ENCODE data around the gene YPEL5.
"Not testable (repeated sequence)": the region's sequence is repeated elsewhere in the genome, so short reads cannot be mapped to it uniquely, and the experiment has no call there.

YPEL5 gene

GRCh38 chr2:30110773-30111172, 36.0 kb upstream of the YPEL5 start:
- Histone ChIP-seq H3K9me2 (replicated peaks; ENCODE audit: low read depth, low read length) (no peaks in the 10 kb centered on the region), H3K4me1 (ENCODE audit: insufficient read depth, low read length, poor library complexity, severe bottlenecking) (peaks cover 65% of the 10 kb centered on the region), H3K27me3 (ENCODE audit: insufficient read depth, low read length, poor library complexity, severe bottlenecking) (no peaks in the 10 kb centered on the region), H4K20me1 (ENCODE audit: insufficient read depth, low read length, poor library complexity, severe bottlenecking) (no peaks in the 10 kb centered on the region), H3K4me3 (ENCODE audit: low read length, poor library complexity, severe bottlenecking) (no peak overlapping the region), H3K9ac (ENCODE audit: low read depth, low read length, poor library complexity, severe bottlenecking) (peak overlapping the region; percentile 19), H3K36me3 (ENCODE audit: insufficient read depth, low read length) (no peaks in the 10 kb centered on the region), H3F3A (ENCODE audit: low read depth) (no peaks in the 10 kb centered on the region), H3K4me2 (ENCODE audit: low read depth, low read length, poor library complexity, severe bottlenecking) (peak overlapping the region; percentile 58), H3K9me3 (ENCODE audit: insufficient read depth, low read depth, low read length) (no peaks in the 10 kb centered on the region), H2AFZ (ENCODE audit: low read length) (no peak overlapping the region), H3K79me2 (ENCODE audit: insufficient read depth, low read length) (no peaks in the 10 kb centered on the region)
- TF ChIP-seq, protein P1, sequence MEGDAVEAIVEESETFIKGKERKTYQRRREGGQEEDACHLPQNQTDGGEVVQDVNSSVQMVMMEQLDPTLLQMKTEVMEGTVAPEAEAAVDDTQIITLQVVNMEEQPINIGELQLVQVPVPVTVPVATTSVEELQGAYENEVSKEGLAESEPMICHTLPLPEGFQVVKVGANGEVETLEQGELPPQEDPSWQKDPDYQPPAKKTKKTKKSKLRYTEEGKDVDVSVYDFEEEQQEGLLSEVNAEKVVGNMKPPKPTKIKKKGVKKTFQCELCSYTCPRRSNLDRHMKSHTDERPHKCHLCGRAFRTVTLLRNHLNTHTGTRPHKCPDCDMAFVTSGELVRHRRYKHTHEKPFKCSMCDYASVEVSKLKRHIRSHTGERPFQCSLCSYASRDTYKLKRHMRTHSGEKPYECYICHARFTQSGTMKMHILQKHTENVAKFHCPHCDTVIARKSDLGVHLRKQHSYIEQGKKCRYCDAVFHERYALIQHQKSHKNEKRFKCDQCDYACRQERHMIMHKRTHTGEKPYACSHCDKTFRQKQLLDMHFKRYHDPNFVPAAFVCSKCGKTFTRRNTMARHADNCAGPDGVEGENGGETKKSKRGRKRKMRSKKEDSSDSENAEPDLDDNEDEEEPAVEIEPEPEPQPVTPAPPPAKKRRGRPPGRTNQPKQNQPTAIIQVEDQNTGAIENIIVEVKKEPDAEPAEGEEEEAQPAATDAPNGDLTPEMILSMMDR (conservative IDR thresholded peaks at IDR 0.05; ENCODE audit: low read length), result no peak
- no peak for TF ChIP-seq EZH2phosphoT487 (IDR thresholded peaks at IDR 0.05; ENCODE audit: borderline replicate concordance)

GRCh38 chr2:30111186-30111585, 35.6 kb upstream of the YPEL5 start:
- H3K9ac ChIP-seq (ENCODE audit: low read depth, low read length, poor library complexity, severe bottlenecking); H3K9me2 ChIP-seq (replicated peaks; ENCODE audit: low read depth, low read length); H2AFZ ChIP-seq (ENCODE audit: low read length); H3K9me3 ChIP-seq (ENCODE audit: insufficient read depth, low read depth, low read length); H3K4me3 ChIP-seq (ENCODE audit: low read length, poor library complexity, severe bottlenecking); H3K4me2 ChIP-seq (ENCODE audit: low read depth, low read length, poor library complexity, severe bottlenecking); H4K20me1 ChIP-seq (ENCODE audit: insufficient read depth, low read length, poor library complexity, severe bottlenecking); H3K36me3 ChIP-seq (ENCODE audit: insufficient read depth, low read length); H3K79me2 ChIP-seq (ENCODE audit: insufficient read depth, low read length); H3K27me3 ChIP-seq (ENCODE audit: insufficient read depth, low read length, poor library complexity, severe bottlenecking); H3F3A ChIP-seq (ENCODE audit: low read depth): not testable (repeated sequence)
- H3K4me1 ChIP-seq (ENCODE audit: insufficient read depth, low read length, poor library complexity, severe bottlenecking), result peaks cover 65% of the 10 kb centered on the region

DNA sequence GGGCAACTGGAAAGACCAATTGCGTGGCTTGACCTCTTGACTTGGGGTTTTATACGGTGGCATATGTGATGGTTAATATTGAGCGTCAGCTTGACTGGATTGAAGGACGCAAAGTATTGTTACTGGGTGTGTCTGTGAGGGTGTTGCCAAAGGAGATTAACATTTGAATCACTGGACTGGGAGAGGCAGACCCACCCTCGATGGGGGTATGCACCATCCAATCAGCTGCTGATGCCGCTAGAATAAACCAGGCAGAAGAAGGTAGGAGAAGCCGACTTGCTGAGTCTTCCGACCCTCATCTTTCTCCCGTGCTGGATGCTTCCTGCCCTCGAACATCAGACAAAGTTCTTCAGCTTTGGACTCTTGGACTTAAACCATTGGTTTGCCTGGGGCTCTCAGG, 34.2 kb upstream of the YPEL5 start:
- TF ChIP-seq EZH2phosphoT487 (IDR thresholded peaks at IDR 0.05; ENCODE audit: borderline replicate concordance), result no peak
- TF ChIP-seq, protein P1 (conservative IDR thresholded peaks at IDR 0.05; ENCODE audit: low read length), result no peak
- H3K27me3 ChIP-seq (ENCODE audit: insufficient read depth, low read length, poor library complexity, severe bottlenecking), result no peaks in the 10 kb centered on the region

DNA sequence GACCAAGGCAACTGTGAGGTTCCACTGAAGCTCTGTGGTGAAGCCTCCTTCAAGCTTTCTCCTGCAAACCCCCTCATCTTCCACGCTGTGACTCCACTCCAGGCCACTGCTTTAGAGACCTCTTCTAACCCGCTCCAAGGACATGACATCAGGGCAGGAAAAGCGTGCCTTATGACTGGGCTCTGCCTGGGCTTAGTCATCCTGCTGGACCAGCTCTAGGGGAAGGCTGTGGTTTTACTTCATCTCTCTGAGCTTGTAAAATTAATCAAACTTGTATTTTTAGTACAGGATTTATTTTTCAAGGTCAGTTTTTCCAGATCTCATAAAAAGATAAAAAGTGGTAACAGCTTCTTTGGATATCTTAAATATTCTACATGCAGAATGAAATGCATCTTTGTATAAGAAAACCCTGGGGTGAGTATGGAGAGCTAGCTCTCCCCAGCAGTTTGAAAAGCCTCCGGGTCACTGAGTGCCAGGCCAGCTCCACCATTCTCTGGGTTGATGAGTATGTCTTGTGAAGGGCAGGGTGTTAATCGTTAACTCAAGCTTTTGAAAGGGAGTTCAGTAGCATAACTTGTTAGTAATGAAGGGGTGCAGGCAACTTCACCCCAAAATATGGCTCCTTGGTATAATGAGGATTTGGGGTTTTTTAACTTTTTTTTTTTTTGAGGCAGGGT, 33.1 kb upstream of the YPEL5 start:
- Histone ChIP-seq H3K4me1 (ENCODE audit: insufficient read depth, low read length, poor library complexity, severe bottlenecking) (peaks cover 57% of the 10 kb centered on the region), H3K9me2 (replicated peaks; ENCODE audit: low read depth, low read length) (no peaks in the 10 kb centered on the region), H3K9me3 (ENCODE audit: insufficient read depth, low read depth, low read length) (no peaks in the 10 kb centered on the region), H3K79me2 (ENCODE audit: insufficient read depth, low read length) (no peaks in the 10 kb centered on the region), H2AFZ (ENCODE audit: low read length) (peak overlapping the region; percentile 63; the same call in 1 of the 2 replicates), H3K4me2 (ENCODE audit: low read depth, low read length, poor library complexity, severe bottlenecking) (peak overlapping the region; percentile 41), H3K27me3 (ENCODE audit: insufficient read depth, low read length, poor library complexity, severe bottlenecking) (no peaks in the 10 kb centered on the region), H3K4me3 (ENCODE audit: low read length, poor library complexity, severe bottlenecking) (peak overlapping the region; percentile 25), H3K9ac (ENCODE audit: low read depth, low read length, poor library complexity, severe bottlenecking) (peak overlapping the region; percentile 2), H3F3A (ENCODE audit: low read depth) (no peaks in the 10 kb centered on the region), H4K20me1 (ENCODE audit: insufficient read depth, low read length, poor library complexity, severe bottlenecking) (no peaks in the 10 kb centered on the region), H3K36me3 (ENCODE audit: insufficient read depth, low read length) (no peaks in the 10 kb centered on the region)
- TF ChIP-seq, protein P1 (conservative IDR thresholded peaks at IDR 0.05; ENCODE audit: low read length), result no peak
- no peak for TF ChIP-seq EZH2phosphoT487 (IDR thresholded peaks at IDR 0.05; ENCODE audit: borderline replicate concordance)

More for the DNA sequence above, 34.2 kb upstream of the YPEL5 start:
- no peaks in the 10 kb centered on the region for H4K20me1 ChIP-seq (ENCODE audit: insufficient read depth, low read length, poor library complexity, severe bottlenecking)
- H3K79me2 ChIP-seq (ENCODE audit: insufficient read depth, low read length), result no peaks in the 10 kb centered on the region
- no peak overlapping the region for H2AFZ ChIP-seq (ENCODE audit: low read length)
- H3K9me3 ChIP-seq (ENCODE audit: insufficient read depth, low read depth, low read length), result no peaks in the 10 kb centered on the region
- H3K4me3 ChIP-seq (ENCODE audit: low read length, poor library complexity, severe bottlenecking), result no peak overlapping the region
- H3K4me1 ChIP-seq (ENCODE audit: insufficient read depth, low read length, poor library complexity, severe bottlenecking), result peaks cover 65% of the 10 kb centered on the region
- no peaks in the 10 kb centered on the region for H3K9me2 ChIP-seq (replicated peaks; ENCODE audit: low read depth, low read length)
- H3K36me3 ChIP-seq (ENCODE audit: insufficient read depth, low read length), result no peaks in the 10 kb centered on the region
- H3F3A ChIP-seq (ENCODE audit: low read depth), result no peaks in the 10 kb centered on the region
- no peak overlapping the region for H3K4me2 ChIP-seq (ENCODE audit: low read depth, low read length, poor library complexity, severe bottlenecking)
- H3K9ac ChIP-seq (ENCODE audit: low read depth, low read length, poor library complexity, severe bottlenecking), result no peak overlapping the region

Data from Loucy (cell line).